Cortex of kidney (tissue), 1 donor: ENCODE data around the gene STAB2.
"Not testable (repeated sequence)": the region's sequence is repeated elsewhere in the genome, so short reads cannot be mapped to it uniquely, and the experiment has no call there.

Experiments used
- DNase-seq: peaks from one replicate; lab custom pipeline; 2025; lab: John Stamatoyannopoulos, UW

The STAB2 gene

DNA sequence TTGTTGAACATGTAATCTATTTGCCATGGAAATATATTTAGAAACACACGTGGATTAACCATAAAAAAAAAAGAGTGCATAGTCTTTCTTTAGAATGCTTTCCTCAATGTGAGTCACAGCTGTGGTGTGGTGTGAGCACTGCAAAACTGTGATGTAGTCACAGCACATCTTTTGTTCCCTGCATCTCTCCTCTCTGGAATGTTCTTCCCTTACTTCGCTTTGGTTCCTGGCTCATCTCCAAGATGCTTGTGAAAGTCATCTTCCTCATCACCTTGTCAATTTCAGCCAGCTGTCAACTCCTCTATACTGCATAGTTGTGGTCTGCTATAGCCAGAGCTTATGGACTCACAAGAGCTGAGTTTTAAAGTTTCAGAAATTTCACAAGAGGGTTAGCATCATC, 60.2 kb downstream of the STAB2 start:
- no peak for DNase-seq

DNA sequence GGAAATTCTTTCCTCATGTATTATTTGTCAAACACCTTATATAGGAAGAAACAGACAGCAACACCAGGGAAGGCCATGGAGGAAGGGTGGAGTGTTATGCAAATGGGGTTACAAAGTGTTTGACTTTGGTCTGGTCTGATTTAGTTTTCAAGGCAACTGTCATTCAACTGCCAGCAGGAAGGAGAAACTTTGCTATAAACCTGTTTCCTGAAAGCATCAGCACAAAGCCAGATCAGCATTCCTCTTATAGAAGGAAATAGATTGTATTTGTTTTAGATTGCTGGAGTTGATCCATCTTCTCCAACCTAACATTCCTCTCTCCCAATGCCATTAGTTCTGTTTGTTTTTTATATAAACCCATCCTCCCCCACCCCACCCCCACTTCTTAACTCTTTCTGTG, 65.7 kb downstream of the STAB2 start:
- DNase-seq = no peak

DNA sequence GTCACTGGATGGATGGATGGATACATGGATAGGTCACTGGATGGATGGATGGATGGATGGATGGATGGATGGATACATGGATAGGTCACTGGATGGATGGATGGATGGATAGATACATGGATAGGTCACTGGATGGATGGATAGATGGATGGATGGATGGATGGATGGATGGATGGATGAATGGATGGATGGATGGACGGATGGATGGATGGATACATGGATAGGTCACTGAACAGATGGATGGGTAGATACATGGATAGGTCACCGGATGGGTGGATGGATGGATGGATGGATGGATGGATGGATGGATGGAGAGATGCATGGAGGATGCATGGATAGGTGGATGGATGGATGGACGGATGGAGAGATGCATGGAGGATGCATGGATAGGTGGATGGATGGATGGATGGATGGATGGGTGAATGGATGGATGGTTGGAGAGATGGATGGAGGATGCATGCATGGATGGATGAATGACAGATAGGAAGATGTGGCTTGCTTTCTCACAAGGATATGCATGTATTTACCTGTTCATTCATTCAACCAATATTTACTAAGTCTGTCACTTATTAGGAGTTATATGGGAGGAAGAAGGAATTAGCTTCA, 66.6 kb downstream of the STAB2 start:
- DNase-seq = not testable (repeated sequence)

DNA sequence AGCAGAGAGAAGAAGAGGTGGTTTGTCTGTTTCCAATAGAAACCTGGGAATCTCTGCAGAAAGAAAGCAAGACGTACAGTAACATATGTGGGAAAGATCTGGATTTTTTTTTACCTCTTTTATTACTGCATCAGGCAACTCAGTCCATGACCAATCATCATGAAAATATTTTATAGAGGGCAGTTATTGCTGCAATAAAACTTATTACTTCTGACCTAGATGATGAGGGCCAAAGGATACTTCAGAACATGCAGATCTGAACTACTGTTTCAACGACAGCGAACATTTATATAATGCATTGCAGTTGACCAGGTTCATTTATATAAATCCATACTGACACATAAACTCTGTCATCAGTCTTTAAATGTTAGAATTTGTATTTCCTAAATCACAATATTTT, 67.7 kb downstream of the STAB2 start:
- DNase-seq = no peak

DNA sequence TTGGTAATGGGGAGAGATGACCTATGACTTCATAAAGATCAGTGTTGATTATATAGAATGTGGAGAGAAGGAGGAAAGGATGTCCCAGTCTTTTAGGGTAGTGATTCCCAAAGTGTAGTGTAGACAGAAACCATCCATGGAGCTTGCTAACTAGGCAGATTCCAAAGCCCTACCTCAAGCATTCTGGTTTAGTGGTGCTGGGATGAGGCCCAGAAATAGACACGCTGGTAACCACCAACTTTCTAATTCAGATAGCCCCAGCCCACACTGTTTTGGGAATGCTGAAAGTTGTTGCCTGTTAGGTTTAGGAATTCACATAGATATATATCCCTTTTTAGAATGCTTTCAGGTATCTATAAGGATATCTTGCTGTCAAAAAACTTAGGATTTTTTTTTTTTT, 69.2 kb downstream of the STAB2 start:
- no peak for DNase-seq

DNA sequence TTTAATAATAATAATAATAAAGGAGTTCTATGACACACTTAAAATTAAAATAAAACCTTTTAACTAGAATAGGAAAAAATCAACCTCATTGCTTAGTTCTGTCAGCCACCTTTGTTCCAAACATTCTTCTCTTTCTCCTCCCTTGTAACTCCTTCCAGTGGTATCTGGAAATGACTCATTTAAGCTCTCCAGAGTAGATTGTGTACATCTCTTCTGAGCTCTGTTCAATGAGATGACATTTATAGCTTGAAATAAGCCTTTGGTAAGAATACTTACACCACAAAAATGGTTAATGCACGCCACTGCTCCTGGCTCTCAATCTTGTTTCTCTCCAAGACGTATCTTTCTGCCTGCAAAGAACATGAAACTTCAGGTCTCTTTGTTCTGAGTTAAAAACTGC, 70.3 kb downstream of the STAB2 start:
- no peak for DNase-seq

DNA sequence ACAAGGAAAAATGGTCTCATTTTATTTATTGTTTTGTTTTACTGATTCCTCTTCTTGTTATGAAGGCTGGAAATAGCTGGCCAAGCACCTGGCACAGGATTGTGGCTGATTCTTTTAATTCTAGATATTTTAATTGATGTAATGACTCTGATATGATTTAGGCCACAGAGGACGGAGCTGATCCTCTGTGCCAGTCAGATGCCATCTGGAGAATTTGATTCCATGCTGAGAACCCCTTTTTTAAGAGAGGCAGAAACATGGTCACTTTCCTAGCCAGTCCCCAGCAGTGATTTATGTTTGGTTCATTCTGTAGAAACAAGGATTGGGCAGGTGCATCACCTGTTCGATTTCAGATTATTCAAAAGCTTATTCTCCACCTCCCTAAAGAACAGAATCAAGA, 77.6 kb downstream of the STAB2 start:
- DNase-seq = no peak

DNA sequence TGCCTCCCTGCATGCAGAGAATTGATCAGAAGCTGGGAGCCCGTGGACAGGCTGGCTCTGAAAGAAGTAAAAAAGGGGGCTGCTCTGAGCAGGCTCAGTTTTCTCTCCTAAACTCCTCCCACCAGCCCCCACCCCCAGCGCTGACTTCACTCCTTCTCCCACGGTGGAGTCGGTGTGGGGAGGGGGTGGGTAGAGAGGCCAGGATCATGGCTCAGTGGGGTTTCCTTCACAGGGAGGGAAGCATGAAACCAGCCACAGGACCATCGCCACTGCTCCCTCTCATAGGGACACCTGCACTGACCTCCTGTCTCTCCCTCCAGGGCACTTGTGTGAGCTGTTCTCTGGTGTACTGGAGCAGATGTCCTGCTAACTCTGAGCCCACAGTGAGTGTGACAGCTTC, 78.9 kb downstream of the STAB2 start:
- no peak for DNase-seq

DNA sequence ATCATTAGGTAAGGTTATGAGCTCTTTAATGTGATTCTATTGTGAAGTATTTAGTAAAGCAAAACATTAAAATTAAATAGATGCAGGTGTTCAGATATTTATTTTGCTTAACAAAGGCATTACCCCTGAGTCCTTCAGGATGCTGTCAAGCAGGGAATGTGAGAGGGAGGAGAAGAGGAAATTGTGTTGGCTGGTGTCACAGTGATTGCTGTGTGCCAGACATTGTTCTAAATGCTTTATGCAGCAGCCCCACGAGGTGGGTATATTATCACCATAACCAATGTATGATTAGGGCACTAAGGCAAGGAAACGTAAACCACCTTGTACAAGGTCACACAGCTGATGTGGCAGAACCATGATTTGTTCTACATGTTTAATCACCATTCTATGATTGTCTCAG, 80.1 kb downstream of the STAB2 start:
- DNase-seq = no peak

DNA sequence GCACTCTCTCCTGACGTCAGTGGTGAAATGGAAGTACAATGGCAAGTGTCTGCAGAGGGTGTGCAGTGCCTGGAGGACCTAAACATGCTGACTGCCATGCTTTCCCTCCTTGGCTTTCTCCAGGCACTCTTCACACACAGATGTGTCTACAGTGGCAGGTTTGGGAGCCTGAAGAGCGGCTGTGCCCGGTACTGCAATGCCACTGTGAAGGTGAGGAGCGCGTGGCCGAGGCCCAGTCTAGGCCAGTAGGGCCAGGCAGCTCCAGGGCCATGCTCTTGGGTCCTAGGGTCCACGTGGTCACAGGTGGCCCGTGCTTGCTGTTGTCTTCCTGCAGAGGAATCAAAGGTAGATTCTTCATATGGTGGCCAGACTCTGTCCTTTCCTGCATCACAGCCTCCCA, 81.4 kb downstream of the STAB2 start:
- DNase-seq = no peak

DNA sequence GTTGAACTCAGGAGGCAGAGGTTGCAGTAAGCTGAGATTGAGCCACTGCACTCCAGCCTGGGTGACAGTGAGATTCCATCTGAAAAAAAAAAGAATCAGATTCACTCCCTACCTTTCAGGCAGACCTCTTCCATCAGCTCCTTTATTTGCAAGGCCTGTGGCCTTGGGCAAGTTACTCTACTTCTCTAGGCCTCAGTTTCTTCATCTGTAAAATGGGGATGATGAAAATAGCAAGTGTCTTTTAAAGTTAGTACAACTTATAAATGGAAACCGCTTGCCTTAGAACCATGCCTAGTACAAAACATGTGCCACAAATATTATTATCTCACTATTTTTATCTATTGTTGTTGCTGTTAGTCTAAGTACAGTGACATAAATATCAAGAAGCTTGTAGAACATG, 84.3 kb downstream of the STAB2 start:
- no peak for DNase-seq

DNA sequence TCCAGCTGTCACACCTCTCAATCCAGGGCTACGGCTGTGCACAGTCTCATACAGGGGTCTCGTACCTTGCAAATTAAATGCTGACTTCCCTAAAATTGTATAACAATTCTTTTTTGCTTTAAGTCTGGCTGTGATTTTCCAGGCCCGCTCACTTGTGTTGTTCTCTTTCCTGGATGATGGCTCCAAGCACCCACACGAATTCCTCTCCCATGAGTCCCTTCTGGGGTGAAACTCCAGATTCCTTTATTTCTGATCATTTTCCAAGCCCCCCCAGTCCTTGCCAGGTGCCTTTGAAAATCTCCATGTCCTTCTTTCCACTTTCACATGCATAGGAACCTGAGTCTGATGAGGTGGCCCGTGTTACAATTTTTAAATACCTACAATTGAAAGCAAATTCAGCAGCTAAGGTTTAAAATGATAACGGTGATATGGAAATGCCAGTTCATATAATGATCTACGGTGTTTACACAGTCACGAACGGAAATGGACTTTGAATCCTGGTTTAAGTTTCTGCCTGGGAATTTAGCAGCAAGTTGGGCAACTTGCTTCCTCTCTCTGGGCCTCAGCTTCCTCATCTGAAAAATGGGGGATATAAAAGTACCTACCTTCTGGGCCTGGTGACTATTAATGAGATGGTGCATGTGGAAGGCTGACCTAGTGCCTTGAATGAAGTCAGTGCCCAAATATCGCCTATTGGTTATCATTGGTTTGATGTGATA, 85.5 kb downstream of the STAB2 start:
- DNase-seq = no peak

DNA sequence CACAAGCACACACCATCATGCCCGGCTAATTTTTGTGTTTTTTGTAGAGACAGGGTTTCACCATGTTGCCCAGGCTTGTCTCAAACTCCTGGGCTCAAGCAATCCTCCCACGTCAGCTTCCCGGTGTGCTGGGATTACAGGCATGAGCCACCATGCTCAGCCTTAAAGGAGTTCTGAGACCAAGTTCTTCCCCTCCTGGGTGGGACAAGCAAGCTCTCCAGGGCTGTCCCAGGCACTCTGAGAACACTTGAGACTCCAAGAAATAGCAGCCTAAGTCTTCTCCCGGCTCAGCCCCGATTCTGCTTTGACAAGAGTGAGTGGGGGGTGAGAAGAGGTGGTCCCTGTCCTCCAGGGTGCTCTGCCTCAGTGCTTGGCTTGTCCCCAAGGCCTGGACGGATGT, 86.4 kb downstream of the STAB2 start:
- DNase-seq = no peak

DNA sequence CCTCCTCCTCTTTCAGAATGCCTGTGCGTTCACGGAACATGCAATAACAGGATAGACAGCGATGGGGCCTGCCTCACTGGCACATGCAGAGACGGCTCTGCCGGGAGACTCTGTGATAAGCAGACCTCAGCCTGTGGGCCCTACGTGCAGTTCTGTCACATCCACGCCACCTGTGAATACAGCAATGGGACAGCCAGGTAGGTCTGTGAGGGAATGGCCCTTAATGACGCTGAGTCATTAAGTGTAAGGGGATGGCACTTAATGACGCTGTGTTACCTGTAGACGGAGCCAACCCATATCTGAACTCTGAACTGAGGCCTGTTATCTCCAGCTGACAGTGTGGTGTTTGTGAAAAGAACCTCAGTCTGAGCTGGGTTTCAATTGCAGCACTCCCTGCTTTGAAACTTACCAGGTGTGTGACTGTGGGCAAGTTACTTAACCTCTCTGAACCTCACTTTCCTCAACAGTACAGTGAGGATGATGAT, 86.9 kb downstream of the STAB2 start:
- no peak for DNase-seq

DNA sequence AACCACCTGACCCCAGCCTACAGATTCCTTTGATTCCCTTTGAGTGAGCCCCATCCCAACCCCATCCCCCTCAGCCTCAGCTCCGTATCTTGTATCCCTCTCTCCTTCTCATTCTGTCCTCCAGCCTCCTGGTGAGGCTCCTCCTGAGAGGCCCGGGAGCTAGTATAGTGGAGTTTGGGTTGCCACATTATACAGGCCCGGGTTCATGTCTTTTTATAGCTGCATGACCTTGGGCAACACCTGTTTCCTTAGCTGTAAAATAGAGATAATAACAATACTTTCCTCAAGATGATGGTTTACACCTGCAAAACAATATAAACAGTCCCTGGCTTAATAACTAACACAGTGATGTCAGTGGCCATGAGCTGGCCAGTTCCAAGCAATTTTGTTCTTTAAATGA, 89.8 kb downstream of the STAB2 start:
- no peak for DNase-seq

DNA sequence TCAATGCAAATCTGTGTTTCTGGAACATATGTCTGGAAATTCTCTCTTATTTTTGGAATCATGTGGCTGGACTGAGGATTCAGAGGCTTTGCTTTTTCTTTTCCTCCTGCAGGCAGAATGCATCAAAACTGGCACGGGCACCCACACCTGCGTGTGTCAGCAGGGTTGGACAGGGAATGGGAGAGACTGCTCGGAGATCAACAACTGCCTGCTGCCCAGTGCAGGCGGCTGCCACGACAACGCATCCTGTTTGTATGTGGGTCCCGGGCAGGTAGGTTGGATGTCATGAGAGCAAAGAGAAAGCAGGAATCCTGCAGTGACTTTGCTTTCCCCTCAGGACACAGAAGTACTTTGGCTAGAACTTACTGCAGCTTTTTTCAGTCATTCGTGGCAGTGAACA, 90.3 kb downstream of the STAB2 start:
- no peak for DNase-seq

DNA sequence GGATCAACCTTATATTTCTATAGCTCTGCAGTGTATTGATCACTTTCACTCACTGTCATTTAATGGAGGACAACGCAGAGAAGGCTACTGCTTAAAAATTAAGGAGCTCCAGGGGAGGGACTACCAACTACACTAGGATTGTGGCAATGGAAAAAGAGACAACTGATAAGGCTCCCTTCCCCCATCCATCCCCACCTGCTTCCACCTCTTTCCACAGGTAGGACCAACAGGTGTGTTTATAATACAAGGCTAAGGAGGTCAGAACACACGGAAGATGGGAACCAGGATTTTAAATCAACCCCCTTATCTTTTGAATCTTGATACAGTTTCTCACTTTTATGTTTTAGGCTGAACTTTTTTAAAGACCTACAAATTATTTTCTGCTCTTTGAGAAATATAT, 90.8 kb downstream of the STAB2 start:
- DNase-seq = no peak

DNA sequence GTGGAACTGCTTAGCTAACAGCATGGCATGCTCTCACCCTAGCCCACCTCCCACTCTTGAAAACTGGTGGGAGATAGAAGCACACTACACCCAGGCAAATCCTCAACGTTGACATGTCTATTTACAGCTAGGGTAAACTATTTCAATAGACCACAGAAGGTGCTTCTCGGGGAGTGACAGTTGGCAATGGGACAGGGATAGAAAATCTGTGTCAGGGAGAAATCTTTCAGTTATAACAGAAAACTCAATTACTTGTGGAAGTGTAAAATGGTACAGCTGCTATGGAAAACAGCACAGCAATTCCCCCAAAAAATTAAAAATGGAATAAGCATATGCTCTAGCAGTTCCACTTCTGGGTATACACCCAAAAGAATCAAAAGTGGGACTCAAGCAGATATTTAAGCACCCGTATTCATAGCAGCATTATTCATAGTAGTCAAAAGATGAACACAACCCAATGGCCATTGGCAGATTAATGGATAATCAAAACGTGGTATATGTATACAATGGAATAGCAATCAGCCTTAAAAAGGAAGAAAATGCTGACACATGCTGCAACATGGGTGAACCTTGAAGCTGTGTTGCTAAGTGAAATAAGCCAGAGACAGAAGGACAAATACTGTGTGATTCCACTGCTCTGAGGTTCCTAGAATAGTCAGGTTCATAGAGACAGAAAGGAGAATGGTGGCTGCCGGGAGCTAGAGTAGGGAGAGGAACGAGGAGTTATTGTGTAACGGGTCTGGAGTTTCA, 92.5 kb downstream of the STAB2 start:
- DNase-seq = no peak

DNA sequence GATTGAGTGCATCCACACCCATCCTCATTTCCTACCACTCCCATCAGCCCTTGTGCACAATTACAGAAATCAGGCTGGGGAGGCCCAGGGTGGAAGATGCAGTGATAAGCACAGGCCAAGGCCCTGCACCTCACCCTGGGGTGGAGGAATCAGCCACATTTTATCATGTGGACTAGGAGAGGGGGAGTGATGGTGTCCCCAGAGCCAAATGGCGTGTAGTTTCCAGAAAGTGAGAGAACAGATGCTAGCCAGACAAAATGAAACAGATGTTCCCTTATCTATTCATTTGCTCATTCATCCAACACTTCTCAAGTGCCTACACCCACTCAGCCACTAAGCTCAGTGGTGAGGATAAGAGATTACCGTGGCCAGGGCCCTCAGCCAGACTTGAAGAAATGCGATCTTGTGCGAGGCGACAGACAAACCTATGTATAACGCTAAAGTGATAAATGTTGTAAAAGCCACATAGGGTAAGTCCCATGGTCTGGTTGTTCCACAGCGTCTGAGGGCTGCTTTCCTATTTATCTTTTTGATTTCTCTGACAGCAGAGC, 93.6 kb downstream of the STAB2 start:
- no peak for DNase-seq

DNA sequence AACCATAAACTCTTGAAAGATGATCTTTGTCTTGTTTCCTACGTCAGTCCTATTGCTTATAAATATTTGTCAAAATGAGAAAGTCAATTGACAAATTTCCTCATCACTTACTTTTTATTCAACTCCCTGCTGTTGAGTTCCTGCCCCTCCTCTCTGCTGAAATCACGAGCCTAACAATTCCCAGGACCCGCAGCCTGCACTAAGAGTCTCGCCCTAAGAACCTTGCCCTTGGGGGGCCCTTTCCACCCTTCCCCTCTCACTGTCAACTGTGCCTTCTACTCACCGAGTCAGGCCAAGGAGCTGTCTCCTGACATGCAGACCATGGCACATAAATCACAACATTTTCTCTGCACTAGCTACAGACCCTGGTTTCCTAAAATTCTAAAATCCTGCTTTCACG, 99.0 kb downstream of the STAB2 start:
- no peak for DNase-seq

DNA sequence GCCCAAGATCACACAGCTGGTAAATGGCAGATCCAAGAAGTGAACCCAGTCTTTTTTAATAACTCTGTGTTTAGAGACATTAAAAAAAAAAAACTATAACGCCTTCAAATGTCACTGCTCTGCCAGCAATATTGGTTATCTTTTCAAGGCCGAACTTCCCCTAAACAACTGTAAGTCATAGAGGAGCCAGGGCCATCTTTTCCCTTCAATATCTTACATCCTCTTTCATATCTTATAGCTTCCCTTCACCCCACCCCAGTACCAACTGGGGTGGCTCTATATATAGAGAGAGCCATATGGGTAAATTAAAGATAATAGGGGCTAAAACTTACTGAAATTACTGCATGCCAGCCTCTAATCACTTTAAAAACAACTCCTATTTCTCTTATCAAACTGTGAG, 100.2 kb downstream of the STAB2 start:
- DNase-seq = no peak

DNA sequence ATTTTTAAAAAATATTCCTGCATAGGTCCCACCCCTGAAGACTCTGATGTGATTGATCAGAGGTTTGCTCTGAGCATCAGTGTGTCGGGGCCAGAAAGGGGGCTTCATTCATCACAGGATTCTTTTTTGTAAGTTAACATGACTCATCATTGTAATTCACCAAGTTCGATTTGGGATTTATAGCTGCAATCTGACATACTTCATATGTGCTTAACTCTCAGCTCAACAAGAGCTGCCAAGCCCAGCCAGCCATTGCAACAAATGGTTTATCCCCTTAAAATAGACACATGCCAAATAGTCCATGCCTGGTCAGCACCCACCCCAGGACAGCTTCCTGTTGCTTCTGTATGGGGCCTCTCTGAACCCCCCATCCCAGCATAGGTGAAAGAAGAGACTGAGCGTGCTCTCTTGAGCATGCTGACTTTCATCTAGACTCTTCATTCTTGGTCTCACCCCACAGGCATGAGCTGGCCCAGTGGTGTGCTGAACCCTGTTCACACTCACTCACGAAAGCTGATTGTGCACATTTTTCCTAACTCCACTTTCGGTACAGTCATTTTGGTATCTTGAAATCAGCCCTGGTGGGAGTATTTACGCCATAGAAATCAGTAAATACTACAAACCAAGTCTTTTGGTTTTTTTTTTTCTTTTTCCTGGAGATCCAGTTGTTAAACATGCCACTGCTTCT, 101.4 kb downstream of the STAB2 start:
- DNase-seq = no peak
